Measurements from ENCODE around the gene CDH23. TPM values are rescaled to one million over a fixed set of nuclear protein-coding genes. Genes with fewer than 3 reads are reported as not detected.

The CDH23 gene
- total and polyA plus RNA-seq, 8 donors = 1.8 to 22.8 (median 3.0) TPM

- TF ChIP-seq CTCF (IDR thresholded peaks at IDR 0.05) = no peak
- no peaks in the 10 kb centered on the region for H3K4me1 ChIP-seq
- H3K27me3 ChIP-seq = no peaks in the 10 kb centered on the region
- H3K27ac ChIP-seq = no peak overlapping the region
- H3K9me3 ChIP-seq = no peaks in the 10 kb centered on the region
- H3K4me3 ChIP-seq = no peak overlapping the region
- no peaks in the 10 kb centered on the region for H3K36me3 ChIP-seq
- ATAC-seq (no peak), DNase-seq (peak in 1 of 4 donors; percentile 13)
- intact Hi-C loops (cut with DNase I) = no loop called here
Measured at GRCh38 chr10:71465551-71466252, 69.0 kb downstream of the CDH23 start.

- H3K4me3 ChIP-seq = no peak overlapping the region
- H3K4me1 ChIP-seq = no peaks in the 10 kb centered on the region
- no peak for DNase-seq
- intact Hi-C loops (cut with DNase I) = no loop called here
- no peak for ATAC-seq
- no peaks in the 10 kb centered on the region for H3K27me3 ChIP-seq
- no peak overlapping the region for H3K27ac ChIP-seq
- H3K9me3 ChIP-seq = no peaks in the 10 kb centered on the region
- no peaks in the 10 kb centered on the region for H3K36me3 ChIP-seq
- no peak for TF ChIP-seq CTCF (IDR thresholded peaks at IDR 0.05)
Measured at GRCh38 chr10:71466330-71466729, 69.6 kb downstream of the CDH23 start.

GRCh38 chr10:71467161-71467560, 70.4 kb downstream of the CDH23 start:
- Histone ChIP-seq H3K4me1 (no peaks in the 10 kb centered on the region), H3K27me3 (no peaks in the 10 kb centered on the region)
- no peak for ATAC-seq

GRCh38 chr10:71467569-71468362, 71.0 kb downstream of the CDH23 start:
- ATAC-seq = no peak
- Histone ChIP-seq H3K4me3 (no peak overlapping the region), H3K9me3 (no peaks in the 10 kb centered on the region)

More at GRCh38 chr10:71467161-71467560, 70.4 kb downstream of the CDH23 start:
- intact Hi-C loops (cut with DNase I) = no loop called here
- Histone ChIP-seq H3K36me3 (no peaks in the 10 kb centered on the region), H3K4me3 (no peak overlapping the region), H3K9me3 (no peaks in the 10 kb centered on the region), H3K27ac (no peak overlapping the region)
- no peak for TF ChIP-seq CTCF (IDR thresholded peaks at IDR 0.05)
- DNase-seq = no peak

More at GRCh38 chr10:71467569-71468362, 71.0 kb downstream of the CDH23 start:
- no peak for DNase-seq
- Histone ChIP-seq H3K36me3 (no peaks in the 10 kb centered on the region), H3K27ac (no peak overlapping the region), H3K27me3 (no peaks in the 10 kb centered on the region), H3K4me1 (no peaks in the 10 kb centered on the region)
- intact Hi-C loops (cut with DNase I) = no loop called here
- no peak for TF ChIP-seq CTCF (IDR thresholded peaks at IDR 0.05)
